ENCODE results near the gene DUSP6.
A peak's percentile ranks its signal among the peaks of the same experiment; 100 is the strongest.

The DUSP6 gene

GRCh38 chr12:89352492-89353187 lies at the start of gene DUSP6:
DUSP6 (minus strand) TSS chr12:89352501; CDS start chr12:89352039, 462 bp downstream.
- DNase-seq (ENCODE audit: low read depth in 3 of 3), result peak; percentile 56 to 68 (median 66)

- no peak for DNase-seq (ENCODE audit: low read depth in 3 of 3)
Observed at GRCh38 chr12:89401433-89402058, 49.2 kb upstream of the DUSP6 start.

- no peak for DNase-seq (ENCODE audit: low read depth in 3 of 3)
Observed at GRCh38 chr12:89400415-89400814, 48.1 kb upstream of the DUSP6 start.

GRCh38 chr12:89395712-89396111 lies 43.4 kb upstream of the DUSP6 start:
- no peak for DNase-seq (ENCODE audit: low read depth in 3 of 3)

GRCh38 chr12:89393551-89394121 lies 41.3 kb upstream of the DUSP6 start:
- no peak for DNase-seq (ENCODE audit: low read depth in 3 of 3)

- no peak for DNase-seq (ENCODE audit: low read depth in 3 of 3)
Observed at GRCh38 chr12:89392391-89392790, 40.1 kb upstream of the DUSP6 start.

GRCh38 chr12:89391726-89392336 lies 39.5 kb upstream of the DUSP6 start:
- no peak for DNase-seq (ENCODE audit: low read depth in 3 of 3)

- DNase-seq (ENCODE audit: low read depth in 3 of 3), result no peak
Observed at GRCh38 chr12:89390802-89391673, 38.7 kb upstream of the DUSP6 start.

- DNase-seq (ENCODE audit: low read depth in 3 of 3), result no peak
Observed at GRCh38 chr12:89389755-89390661, 37.7 kb upstream of the DUSP6 start.

- DNase-seq (ENCODE audit: low read depth in 3 of 3), result no peak
Observed at GRCh38 chr12:89386138-89386537, 33.8 kb upstream of the DUSP6 start.

- no peak for DNase-seq (ENCODE audit: low read depth in 3 of 3)
Observed at GRCh38 chr12:89384807-89385206, 32.5 kb upstream of the DUSP6 start.

GRCh38 chr12:89384050-89384758 lies 31.9 kb upstream of the DUSP6 start:
- no peak for DNase-seq (ENCODE audit: low read depth in 3 of 3)

GRCh38 chr12:89383235-89384049 lies 31.1 kb upstream of the DUSP6 start:
- no peak for DNase-seq (ENCODE audit: low read depth in 3 of 3)

- no peak for DNase-seq (ENCODE audit: low read depth in 3 of 3)
Observed at GRCh38 chr12:89382328-89382727, 30.0 kb upstream of the DUSP6 start.

GRCh38 chr12:89379839-89380467 lies 27.7 kb upstream of the DUSP6 start:
- no peak for DNase-seq (ENCODE audit: low read depth in 3 of 3)

- no peak for DNase-seq (ENCODE audit: low read depth in 3 of 3)
Observed at GRCh38 chr12:89379148-89379838, 27.0 kb upstream of the DUSP6 start.

GRCh38 chr12:89376844-89377243 lies 24.5 kb upstream of the DUSP6 start:
- no peak for DNase-seq (ENCODE audit: low read depth in 3 of 3)

GRCh38 chr12:89376202-89376529 lies 23.9 kb upstream of the DUSP6 start:
- no peak for DNase-seq (ENCODE audit: low read depth in 3 of 3)

Measured in stimulated activated CD4-positive, alpha-beta T cell treated with anti-CD3 and anti-CD28 coated beads, TNF-alpha, amount 100 ng/mL, for 4 hours (primary cell).